NCI-H187 treated with DMSO at 0.1 percent for 48 hours (cell line): Measurements from ENCODE around the gene UBL4B.
A peak's percentile ranks its signal among the peaks of the same experiment; 100 is the strongest.

Experiments used
- DNase-seq: peaks from one replicate; lab custom pipeline; 2025; lab: John Stamatoyannopoulos, UW

The UBL4B gene

GRCh38 chr1:110114784-110115183 is 2.5 kb downstream of the UBL4B start:
- DNase-seq, result peak; percentile 13

- no peak for DNase-seq
Measured at GRCh38 chr1:110118636-110119396, 6.6 kb downstream of the UBL4B start.

DNA sequence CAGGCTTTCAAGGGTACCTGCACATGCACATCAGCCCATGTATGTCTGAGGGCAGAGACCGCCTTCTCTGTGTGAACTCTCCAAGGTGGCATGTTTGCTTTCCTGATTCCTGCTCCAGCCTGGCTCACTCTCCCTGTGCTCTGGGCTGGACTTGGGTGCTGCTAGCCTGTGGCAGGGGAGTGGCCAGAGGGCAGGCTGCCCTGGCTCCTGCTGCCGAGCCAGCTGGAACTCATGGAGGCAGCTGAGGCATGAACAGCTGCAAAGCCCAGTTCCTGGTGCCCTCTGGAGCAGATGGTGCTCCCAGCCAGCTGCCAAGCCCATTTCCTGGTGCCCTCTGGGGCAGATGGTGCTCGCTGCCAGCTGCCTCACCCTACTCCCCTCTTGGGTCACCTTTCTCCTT is 7.6 kb downstream of the UBL4B start:
- DNase-seq, result no peak

DNA sequence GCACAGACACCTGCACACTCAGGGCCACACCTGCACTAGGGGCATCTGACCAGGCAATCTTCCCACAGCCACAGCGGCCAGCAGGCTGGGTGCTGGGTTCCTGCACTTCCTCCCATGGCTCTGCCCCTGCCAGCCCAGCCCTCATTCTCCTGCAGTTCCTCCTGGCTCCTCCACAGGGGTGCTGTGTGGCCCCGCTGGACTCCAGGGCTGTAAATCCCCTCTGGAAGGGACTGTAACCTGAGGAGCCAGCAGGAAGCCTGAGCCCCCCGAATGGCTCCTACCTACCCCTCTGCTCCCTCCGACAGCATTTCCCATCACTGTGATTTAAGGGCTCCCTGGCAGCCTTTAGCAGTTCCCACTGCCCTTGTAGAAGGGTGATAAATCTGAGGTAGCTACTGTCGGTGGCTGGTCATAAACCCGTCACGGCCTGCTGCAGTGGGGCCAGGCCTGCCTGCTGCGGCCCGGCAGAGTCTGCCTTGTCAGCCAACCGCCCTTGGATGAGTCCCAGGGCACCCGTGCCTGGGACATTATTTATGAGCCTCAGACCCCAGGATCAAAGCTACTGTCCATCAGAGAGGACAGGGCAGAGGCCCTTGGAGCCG is 8.8 kb downstream of the UBL4B start:
- no peak for DNase-seq

- DNase-seq, result no peak
Measured at GRCh38 chr1:110123224-110123623, 11.0 kb downstream of the UBL4B start.

DNA sequence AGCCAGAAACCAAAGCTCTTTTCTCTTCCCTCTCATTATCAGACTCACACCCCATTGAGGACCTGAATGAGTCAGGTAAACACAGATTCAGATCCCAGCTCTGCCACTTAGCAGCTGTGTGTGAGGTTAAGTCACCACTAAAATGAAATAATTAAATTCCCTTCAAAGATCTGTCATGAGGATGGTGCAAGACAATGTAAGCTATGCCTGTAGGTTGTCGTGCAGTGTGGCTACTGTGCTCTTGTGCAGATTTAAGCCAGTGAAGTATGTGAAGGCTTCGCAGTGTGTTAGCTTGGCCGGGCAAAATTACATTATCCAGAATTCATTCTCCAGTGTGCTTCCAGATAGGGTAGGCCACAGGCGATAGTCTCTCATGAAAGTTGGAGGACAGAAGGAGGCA is 13.6 kb downstream of the UBL4B start:
- DNase-seq, result no peak

DNA sequence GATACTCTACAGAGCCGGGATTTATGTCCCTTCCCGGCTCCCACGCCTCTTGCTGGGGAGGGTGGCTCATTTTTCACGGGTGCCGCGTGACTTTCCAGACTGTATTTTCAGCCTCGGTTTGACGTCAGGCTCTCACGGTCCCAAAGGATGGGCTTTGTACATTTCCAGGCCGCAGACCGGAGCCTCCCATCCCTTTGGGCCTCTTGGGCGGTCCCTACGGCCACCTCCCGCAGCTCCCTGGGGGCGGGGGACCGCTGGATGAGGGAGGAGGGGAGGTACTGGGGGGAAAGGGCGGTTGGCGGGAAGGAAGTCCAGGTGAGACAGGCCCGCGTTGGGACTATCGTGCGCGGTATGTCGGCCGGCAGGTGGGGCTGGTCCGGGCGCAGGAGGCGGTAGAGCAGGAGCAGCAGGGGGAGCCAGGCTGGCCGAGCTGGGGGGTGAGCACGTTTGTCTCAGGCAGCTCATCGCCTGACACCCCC is 17.9 kb downstream of the UBL4B start:
- no peak for DNase-seq

- DNase-seq, result peak; percentile 26
Measured at GRCh38 chr1:110130989-110131388, 18.7 kb downstream of the UBL4B start.

- no peak for DNase-seq
Measured at GRCh38 chr1:110132682-110133081, 20.4 kb downstream of the UBL4B start.

GRCh38 chr1:110133436-110133835 is 21.2 kb downstream of the UBL4B start:
- no peak for DNase-seq

- no peak for DNase-seq
Measured at GRCh38 chr1:110134050-110134595, 21.9 kb downstream of the UBL4B start.

DNA sequence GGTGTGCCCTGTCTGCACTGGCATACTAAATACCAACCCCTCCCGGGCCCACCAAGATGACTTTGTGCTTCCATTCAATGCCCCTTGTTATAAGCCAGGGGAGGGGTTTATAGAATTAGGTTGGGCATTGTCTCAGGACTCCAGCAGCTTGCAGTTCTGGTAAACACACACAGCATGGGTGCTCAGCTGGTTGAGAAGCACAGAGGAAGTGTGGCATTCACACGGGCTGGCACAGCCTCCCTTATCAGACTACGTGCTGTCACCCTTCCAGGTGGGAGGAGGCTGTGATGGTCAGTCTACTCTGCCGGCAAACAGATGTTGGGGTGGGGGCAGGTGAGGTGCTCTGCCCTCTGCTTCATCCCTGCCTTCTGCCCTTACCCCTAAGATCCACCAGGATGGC is 23.0 kb downstream of the UBL4B start:
- DNase-seq, result no peak

GRCh38 chr1:110135666-110136065 is 23.4 kb downstream of the UBL4B start:
- DNase-seq, result no peak

DNA sequence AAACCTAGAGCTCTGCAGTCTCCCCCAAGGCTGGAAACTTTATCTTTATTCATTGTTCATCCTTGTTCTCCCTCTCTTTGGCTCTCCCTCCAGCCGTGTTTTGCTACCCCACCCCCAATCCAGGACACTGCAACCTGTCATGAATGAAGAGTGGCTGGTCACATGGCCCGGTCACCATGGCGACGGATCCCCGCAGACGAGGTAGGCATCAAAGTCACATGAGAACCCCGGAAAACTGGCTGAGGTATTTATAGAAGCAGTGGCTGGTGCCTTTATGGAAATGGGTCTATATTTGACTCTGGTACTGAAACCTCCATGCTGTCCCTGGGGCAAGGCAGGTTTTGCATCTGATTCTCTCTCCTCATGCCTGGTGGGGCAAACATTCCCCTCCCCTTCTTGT is 24.7 kb downstream of the UBL4B start:
- DNase-seq, result peak; percentile 88

DNA sequence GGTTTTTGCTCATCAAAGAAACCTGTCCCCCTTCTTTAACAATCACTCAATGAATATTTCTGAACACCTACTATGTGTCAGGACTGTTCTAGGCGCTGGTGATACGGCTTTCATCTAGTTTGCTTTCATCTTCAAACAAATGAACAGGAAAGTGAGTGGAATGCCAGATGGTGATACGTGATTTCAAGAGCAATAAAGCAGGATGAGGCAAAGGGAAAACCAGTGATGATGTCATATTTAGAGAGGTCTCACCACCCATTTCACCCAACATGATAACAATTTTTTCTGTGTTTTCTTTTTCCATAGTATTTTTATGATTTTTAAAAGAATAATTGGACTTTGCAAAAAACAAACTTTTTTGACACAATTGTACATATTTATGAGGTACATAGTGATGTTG is 26.7 kb downstream of the UBL4B start:
- no peak for DNase-seq

GRCh38 chr1:110144366-110144765 is 32.1 kb downstream of the UBL4B start:
- DNase-seq, result no peak

DNA sequence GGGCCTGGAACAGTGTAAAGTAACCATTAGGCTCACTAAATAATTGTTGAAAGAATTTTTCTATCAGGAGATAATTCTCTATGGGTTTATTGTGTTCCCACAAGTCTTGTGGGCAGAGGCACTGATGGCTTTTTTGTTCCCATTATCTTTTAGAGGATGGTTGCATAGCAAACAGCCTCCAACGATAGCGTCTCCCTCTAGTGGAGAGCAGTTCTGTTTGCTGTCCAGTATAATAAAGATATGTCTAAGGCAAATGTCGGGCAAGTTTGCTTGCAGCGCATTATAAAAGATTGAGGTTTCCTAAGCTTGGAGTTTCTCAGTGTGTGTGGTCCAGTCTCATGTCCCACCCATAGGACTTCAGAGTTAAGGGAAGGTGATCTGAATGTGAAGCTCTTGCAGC is 36.7 kb downstream of the UBL4B start:
- DNase-seq, result no peak

- no peak for DNase-seq
Measured at GRCh38 chr1:110150330-110151174, 38.3 kb downstream of the UBL4B start, which contains the start of gene SLC6A17. SLC6A17 (plus strand) TSS chr1:110150494; CDS start chr1:110166930, 16,436 bp downstream.

DNA sequence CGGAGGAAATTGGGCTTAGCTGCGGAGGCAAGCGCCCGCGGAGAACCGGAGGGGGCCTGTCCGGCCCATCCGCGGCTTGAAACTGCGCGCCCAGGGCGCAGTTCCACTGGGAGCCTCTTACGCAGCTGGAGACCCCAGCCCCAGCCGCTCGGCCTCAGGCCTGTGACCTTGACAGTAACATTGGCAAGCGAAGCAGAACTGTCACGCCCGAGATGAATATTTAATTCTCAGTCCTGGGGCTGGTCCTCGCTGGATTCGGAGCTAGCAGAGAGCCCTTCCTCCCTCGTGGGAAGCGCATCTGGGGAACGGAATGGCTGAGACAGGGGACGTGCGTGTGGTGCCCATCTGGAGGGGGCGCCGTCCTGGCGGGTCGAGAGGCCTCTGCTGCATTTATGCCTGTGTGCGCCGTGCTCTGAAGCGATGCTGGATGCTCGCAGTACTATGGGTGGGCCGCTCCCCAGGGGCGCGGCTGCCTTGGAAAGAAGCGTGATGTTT is 39.0 kb downstream of the UBL4B start:
- no peak for DNase-seq

- no peak for DNase-seq
Measured at GRCh38 chr1:110152133-110152785, 40.0 kb downstream of the UBL4B start.

DNA sequence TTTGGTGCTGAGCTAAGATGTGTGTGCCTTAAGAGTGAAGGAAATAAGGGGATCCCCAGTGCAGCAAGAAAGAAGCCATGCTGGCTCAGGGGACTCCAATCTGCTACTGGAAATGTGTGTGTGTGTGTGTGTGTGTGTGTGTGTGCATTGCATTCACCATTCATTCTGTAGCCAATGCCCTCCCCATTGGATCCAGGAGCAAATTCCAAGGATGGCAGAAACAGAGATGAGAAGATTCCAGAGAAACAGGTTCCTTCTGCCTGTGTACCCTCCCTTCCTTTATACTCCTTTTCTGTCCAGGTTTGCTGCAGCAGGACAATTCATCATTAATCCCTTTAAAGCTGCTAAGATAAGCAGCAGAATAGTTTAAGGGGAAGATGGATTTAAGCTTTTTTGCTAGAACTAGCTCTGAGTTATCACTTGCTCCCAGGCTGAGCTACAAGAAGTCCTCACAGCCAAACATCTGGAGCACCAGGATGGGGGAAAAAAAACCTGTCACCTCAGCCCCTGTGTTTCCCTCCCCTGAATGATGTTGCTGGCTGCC is 41.2 kb downstream of the UBL4B start:
- DNase-seq, result no peak
